GM19351 (cell line): ENCODE data around the gene PIEZO2.
"Not testable (repeated sequence)": the region's sequence is repeated elsewhere in the genome, so short reads cannot be mapped to it uniquely, and the experiment has no call there.

ENCODE experiments used
- ATAC-seq: cut with Tn5 transposase; IDR thresholded peaks from one replicate; pipeline ENCODE4 v1.9.1; 2021; ENCODE audit warnings: mild to moderate bottlenecking, moderate library complexity; ENCODE audit not compliant: unreplicated experiment

The PIEZO2 gene

DNA sequence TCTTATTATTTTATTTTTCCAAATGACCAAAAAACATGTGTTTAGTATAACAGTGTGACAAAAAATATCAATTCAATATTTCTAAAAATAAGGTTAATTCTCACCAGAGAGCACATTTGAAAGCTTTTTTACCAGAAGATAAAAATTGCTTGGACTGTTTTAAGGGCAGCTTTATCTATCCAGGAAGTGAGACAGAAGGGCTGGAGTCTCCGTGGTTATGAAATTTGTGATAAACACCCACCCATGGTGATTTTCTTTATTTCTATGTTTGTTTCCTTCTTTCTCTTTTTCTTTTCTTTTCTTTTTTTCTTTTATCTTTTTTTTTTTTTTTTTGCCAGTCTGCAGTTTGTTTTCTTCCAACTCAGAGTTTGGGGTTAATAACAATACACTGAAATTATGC is 298.5 kb downstream of the PIEZO2 start:
- no peak for ATAC-seq

DNA sequence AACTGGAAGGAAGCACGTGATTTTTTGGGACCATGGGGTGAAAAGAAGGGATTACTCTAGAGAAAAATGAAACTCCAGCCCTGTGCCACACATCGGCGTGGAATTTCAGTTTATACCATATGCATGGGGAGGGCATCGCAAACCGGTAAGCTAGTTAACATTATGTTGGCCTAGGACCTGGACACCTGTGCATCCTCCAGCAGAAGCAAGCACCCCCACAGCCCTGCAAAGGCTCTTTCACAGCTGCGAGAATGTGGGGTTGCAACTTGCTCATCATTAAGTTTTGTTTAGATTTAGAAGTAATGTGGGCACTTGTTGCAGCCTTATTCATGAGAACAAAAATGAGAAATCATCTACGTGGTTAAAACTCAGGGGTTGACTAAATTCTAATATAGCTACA is 299.2 kb downstream of the PIEZO2 start:
- no peak for ATAC-seq

DNA sequence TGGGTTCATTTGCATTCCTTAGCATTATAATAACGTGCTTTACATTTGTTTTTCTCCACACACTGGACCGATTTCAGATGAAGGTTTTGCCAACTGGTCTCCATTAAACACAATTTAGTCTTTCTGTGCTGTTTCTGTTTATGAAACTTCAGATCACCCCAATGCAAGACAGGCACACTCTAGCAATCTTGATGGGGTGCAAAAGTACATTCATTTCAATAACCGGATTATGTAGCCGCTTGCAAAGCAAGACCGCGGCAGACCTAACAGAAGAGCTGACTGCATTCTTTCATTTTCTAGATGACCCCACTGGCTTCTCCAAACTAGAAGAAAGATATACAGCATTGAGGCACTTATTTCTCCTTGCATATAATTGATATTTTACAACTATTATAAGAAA is 301.5 kb downstream of the PIEZO2 start:
- no peak for ATAC-seq

DNA sequence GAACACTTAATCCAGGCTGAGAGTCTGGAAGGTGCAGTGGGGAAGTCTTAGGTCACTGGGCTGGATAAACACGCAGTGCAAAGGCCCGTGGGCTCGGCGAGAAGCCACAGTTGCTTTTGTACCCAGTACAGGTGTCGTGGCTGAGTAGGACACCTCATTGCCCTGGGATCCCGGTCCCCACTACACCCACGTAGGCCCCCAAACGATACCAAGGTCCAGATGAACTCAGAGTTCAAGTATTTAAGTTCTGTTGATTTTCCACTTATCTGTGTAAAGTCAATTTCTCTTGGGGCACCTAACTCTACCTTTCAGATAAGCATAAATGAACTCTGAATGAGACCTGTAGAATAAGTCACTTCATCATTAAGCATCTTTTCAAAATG is 302.0 kb downstream of the PIEZO2 start:
- ATAC-seq: no peak

DNA sequence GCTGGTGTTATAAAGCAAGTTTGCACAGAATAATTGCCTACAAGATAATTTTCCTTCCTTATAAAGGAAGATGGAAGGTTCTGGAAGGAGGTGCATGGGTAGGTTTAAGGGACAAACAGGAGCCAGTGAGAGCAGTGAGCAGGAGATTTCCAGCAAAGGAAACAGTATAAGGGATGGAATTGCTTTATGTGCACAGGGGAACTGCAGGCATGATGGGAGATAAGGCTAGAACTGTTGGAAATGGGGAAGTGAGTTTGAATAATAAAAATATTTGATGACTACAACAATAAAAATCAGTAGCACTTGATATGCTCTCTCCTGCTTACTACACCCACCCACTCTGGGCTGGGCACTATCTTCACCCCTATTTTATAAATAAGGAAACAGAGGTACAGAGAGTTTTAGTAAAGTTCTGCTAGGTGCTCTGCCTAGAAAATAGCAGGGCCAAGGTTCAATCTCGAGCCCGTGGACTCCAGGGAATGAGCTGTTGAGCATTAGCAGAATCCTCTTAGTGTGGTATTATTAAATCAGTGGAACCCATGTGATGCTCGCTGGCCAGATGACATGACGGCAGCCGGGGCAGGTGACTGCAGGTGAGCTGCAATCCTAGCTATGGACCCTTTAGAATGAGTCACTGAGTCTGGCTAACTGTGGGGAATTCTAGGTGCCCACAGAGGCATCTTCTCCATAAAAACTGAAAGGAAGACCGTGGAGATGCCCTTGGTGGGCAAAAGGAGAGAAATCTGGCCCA is 302.5 kb downstream of the PIEZO2 start:
- ATAC-seq: no peak

DNA sequence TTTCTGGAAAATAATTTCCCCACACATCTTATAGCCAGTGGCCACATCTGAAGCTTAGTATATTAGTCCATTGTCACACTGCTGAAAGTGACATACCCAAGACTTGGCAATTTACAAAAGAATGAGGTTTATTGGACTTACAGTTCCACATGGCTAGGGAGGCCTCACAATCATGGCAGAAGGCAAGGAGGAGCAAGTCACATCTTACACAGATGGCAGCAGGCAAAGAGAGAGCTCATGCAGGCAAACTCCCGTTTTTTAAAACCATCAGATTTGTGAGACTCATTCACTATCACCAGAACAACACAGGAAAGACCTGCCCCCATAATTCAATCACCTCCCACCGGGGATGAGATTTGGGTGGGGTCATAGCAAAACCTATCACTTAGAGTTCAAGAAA is 303.3 kb downstream of the PIEZO2 start:
- not testable (repeated sequence) for ATAC-seq

DNA sequence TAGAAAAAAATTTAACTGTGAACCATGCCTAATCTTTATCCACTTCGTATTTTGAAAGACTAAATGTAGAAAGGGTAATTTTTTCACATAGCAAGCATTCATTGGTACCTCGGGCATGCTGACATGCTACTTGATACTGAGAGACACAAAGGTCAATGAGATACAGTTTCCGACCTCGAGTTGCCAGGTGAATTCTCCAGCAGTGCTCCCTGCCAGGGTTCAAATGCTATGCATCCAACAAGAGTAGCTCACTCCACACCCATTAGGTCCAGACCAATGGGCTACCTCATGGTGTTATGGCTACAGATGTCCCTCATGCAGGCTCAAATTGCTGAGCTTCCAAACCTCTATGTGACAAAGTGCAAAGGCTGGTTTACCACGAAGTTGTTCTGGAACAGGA is 305.8 kb downstream of the PIEZO2 start:
- no peak for ATAC-seq

DNA sequence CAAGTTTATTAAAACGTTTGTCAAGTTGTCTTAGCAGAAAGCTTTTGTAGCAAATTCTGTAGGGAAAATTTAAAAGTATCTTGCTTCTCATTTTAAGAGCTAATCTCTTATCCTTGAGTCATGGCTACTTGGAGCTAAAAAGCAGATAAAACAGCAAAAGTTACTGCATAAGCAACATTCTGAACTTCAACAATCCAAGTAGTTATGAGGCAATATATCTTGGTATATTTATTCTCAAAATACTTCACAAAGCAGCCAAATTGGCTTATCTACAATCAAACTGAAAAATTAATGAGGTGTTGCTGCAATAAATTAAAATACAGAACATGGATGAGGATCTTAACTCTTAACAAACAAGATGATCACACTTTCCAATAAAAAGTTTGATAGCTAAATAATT is 306.5 kb downstream of the PIEZO2 start:
- ATAC-seq: no peak

DNA sequence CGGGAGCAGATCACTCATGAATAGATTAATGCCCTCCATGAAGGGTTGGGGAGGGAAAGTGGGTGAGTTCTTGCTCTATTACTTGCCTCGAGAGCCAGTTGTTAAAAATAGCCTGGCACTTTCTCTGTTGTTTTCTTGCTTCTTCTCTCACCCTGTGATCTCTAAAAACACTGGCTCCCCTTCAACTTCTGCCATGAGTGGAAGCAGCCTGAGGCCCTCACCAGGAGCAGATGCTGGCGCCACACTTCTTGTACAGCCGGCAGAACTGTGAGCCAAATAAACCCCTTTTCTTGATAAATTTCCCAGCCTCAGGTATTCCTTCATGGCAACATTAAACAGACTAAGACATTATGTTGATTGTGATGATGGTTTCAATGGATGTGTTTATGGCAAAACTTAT is 307.0 kb downstream of the PIEZO2 start:
- no peak for ATAC-seq

DNA sequence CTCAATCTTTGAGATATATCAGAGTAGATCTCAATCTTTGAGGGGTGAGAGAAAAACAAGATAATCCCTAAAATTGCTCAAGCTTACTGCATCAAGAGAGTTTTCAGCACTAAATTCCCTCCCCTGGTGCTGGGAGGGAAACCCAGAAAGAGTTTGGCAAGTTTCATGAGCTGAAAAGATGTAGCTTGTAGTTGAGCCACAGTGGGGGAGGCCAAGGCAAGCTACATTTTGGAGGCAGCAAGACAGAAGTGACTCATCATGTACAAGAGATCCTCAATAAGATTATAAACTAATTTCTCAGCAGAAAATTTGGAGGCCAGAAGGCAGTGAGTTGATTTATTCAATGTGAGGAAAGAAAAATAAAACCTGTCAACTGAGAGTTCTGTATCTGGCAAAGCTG is 308.2 kb downstream of the PIEZO2 start:
- no peak for ATAC-seq

DNA sequence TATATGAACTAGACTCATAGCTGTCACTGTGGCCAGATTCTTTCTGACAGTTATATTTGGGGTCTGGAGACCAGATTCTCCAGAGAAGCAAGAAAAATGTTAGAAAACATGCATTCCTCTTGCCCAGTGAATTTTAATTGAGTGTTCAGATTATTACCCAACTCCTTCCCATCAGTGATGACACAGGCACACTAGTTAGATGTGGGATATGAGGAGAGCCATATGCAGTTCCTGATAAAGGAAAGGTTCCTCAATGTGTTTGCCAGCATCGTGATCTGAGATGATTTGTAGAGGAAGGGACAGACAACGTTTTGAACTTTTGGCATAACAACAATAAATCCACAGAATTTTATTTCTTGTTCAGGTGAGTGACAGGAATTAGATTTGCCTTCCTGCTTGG is 308.6 kb downstream of the PIEZO2 start:
- ATAC-seq: no peak

DNA sequence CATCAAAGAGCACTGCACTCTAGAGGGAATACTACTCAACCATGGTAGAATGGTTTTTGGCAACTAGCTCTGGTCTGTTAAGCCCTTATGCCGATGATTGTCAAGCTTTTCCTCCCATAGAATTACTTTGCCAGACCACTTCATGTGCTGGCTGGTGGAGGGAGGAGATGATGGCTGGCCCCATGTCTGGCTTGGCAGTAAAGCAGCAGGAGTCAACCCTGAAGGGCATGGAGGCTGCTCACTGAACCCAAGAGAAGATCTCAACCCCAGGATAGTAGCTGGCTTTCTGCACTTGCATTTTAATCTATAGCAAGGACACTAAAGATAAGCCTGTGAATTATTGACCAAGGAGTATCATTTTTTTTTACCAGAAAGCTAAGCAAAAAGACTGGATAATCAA is 309.9 kb downstream of the PIEZO2 start:
- ATAC-seq: no peak

DNA sequence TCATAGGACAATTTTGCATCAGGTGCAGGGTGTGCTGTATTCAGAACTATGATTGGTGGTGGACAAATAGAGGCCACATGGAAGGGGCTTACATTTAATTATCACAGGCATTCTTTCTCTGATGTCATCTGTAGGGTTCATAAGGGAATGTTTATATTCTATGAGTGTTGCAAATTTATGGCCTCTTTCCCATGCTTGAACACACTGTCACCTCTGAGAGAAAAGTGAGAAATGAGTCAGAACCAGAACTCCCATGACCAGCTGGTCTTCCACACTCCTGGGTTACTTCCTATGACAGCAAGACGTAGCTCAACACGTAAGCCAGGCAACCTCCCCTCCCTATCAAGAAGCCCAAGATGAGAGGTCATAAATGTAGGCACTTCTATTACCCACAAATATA is 310.8 kb downstream of the PIEZO2 start:
- ATAC-seq: peak; percentile 88

DNA sequence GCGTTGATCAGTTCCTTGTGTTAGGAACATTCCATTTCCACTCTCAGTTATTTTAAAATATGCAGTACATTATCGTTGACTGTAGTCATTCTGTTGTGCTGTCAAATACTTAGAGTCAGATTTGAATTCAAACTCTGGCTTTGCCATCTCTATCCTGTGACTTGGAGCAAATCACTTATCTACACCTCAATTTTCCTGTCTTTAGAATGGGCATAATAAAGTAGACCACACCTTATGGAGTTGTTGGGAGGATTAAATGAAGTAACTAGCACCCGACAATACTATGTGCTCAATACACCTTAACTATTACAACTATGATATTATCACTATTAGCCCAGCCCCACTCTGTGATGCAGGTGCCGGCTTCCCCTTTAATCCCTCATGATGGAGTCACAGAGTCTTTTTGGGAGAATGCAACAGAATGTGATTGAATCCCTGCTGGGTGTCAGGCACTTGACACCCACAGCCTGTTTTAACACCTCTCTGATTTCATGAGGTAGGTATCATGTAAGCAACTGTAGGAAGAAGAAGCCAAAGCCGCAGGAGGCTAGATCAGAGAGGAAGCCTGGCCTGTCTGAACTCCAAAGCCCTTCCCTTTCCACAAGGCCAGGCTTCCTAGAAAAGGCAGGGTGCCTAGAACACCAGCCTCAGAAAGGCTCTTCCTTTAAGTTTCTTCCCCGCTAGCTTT is 315.1 kb downstream of the PIEZO2 start:
- no peak for ATAC-seq

DNA sequence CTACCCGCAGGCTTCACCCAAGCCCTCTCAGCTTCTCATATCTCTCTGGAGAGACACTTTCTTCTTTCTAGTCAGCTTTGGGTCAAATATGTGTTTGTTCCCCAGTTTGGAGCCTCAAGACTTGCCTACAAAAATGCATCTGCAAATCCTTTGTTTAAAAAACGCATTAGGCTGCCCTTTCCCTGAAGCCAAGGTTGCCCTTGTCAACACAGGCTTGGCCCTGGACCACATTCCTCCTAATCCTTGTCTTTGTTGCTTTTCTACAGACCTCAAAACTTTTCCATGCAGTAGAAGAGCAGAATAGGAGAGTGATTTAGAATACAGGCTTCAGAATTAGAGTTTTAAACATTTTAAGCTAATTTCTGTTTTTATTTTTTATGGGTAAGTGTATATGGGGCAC is 315.7 kb downstream of the PIEZO2 start:
- ATAC-seq: no peak

DNA sequence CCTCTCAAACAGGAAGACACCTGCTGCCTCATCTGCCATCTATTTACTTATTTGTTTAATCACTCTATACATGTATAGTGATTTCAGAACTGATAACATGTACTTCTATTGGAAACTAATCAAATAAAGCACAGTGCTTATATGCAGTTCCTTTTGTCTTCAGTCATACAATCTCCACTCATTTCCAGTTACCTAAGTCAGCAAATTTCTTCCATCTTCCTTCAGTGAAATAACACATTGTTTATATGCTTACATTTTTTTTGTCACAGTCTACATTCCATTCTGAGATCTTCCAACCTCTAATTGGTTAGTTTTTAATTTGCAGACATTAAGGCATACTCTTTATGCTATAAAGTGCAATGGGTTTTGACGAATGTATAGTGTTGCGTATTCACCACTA is 323.0 kb downstream of the PIEZO2 start:
- no peak for ATAC-seq

DNA sequence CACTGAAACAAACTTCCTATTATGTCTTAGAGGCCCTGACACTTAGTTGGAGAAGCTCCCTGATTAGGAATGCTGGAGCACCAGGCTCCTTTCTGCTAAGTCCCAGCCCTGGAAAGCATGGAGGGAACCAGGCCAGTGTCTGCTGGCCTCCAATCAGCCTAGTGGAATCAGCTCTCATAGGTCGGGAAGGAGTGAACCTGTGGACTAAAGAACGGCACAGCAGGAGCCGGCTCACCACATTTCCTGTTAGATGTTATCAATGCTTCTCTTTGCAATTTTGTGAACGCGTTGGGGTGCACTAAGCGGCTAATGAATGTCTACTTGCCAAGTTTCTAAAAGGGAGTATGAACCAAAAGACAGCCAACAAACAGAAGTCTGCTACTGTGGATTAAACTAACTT is 326.9 kb downstream of the PIEZO2 start:
- no peak for ATAC-seq

DNA sequence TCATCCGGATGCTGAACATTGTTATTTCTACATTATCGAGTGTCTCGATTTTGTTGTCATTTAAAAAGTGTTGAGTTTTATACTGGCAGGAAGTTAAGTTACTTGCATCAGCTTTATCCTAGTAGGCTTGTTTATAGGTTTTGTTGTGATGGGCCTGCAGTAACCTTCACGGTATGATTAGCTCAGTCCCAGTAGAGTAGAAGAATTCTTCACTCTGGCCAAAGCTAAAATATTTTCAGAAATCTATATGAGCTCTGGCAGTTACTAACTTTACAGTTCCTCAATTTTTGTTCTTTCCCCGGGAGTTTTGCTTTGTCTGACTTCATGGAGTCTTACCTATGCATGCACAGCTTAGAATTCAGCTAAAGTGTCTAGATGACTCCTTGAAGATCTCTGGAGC is 328.7 kb downstream of the PIEZO2 start:
- ATAC-seq: no peak

DNA sequence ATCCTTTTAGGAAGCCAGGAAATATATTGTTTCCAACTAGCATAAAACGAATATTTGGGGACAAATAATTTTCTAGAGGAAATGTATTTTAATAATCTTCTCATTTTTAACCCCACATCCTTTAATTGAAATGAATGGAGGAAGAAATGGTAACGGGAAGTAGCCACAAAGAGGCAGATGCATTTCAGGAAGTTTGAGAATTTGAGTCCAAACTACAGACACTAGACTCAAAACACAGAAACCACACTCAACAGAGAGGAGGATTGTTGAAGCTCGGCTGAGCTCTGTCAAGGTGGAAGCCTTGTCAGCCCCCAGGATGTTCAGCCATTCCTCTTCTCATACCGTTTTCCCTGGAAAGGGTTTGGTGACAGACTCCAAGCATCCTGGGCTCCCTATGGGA is 335.0 kb downstream of the PIEZO2 start:
- ATAC-seq: no peak

DNA sequence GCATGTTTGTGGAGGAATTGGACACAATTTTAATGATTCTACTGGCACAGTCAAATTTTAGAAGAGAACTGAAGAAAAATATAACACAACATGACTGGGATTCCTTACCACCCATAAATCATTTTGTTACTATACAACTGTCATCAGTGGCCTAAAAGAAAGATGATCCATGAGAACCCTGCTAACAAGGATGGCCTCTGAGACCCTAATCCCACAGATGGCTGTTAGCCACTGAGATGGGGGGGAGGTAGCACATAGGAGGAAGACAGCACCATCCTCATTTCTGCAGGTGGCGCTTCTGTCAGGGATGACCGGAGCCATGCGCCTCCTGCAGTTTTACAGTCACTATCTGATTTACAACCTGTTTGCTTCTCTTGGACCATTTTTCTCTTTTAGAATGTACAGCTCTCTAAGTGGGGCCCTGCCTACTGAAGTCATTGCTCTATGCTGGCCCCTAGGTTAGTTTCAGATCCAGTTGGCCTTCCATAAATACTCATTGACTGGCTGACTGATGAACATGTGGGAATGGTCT is 343.7 kb downstream of the PIEZO2 start:
- no peak for ATAC-seq

DNA sequence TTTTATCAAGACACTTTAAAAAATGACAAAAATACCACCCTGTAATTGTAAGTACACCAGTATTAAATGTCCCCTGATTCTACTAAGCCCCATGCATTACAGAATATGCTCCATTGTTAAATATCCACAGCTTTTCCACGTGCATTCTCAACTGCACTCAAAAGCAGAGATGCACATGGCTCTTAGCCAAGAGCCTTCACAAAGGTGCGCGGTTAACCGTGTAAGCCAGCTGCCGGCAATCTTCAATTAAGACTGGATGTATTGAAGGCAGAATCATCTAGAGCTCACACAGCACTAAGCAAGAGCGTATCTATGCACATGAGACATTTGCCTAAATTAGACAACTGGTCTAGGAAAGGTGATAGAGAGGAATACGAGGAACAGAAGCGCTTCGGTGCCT is 345.2 kb downstream of the PIEZO2 start:
- ATAC-seq: no peak

DNA sequence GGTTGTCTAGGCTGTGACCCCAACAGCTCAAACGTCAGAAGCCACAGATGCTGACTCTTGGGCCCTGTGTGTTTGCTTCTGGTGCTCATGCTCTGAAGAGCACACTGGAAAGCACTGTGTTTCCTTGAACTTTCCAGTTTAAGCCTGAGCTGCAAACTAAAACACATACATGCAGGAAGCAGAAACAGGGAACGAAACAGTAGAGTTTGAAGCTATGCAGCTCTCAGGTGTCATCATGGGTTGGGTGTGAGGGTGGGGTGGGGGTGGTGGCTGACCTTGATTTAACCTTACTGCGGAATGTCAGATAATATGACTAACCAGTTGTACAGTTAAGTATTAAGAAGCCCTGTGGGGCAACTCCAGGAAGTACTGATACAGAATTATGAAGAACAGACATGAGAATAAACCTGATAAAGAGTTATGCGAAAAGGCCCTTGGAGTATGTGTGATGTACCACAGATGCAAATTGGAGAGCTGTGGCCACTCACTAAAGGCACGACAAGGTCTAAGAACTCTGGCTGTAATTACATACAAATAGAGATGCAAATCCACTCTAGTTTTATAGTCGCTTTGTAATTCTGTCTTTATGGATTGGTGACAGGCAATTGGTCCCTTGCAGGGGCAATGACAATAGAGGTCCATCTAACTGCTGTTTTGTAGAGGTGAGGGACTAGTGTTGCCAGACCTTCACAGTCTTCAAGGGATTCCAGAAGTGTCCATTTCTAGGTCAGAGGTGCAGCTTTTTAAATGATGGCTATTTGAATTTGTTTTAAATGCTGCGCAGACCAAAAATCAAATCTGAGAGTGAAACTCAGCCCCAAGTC is 350.4 kb downstream of the PIEZO2 start:
- ATAC-seq: no peak
